Measurements from ENCODE around the gene TAS2R60. TPM values are rescaled to one million over a fixed set of nuclear protein-coding genes. Genes with fewer than 3 reads are reported as not detected.

The TAS2R60 gene
- polyA plus RNA-seq, 1 of the 3 experiments (the other 2 are of a cell fraction): not detected

- CTCF ChIA-PET: interaction anchor here (2.0 kb wide), 1 partner anchor 224 kb away, joined by 5 read pairs; no protein-coding TSS in a partner anchor
- H3K27me3 ChIP-seq (ENCODE audit: insufficient read depth): no peaks in the 10 kb centered on the region
- POLR2A ChIA-PET: interaction anchor here (0.6 kb wide), 1 partner anchor 80 kb away, joined by 3 read pairs; no protein-coding TSS in a partner anchor
Observed at GRCh38 chr7:143439866-143440265, 3.4 kb upstream of the TAS2R60 start.

More at GRCh38 chr7:143439866-143440265, 3.4 kb upstream of the TAS2R60 start:
- H3K9me3 ChIP-seq: no peaks in the 10 kb centered on the region
- H3K79me2 ChIP-seq (ENCODE audit: insufficient read depth): no peaks in the 10 kb centered on the region
- no peak for TF ChIP-seq RFX5 (IDR thresholded peaks at IDR 0.05; ENCODE audit: low read length)
- TF ChIP-seq, protein P1, sequence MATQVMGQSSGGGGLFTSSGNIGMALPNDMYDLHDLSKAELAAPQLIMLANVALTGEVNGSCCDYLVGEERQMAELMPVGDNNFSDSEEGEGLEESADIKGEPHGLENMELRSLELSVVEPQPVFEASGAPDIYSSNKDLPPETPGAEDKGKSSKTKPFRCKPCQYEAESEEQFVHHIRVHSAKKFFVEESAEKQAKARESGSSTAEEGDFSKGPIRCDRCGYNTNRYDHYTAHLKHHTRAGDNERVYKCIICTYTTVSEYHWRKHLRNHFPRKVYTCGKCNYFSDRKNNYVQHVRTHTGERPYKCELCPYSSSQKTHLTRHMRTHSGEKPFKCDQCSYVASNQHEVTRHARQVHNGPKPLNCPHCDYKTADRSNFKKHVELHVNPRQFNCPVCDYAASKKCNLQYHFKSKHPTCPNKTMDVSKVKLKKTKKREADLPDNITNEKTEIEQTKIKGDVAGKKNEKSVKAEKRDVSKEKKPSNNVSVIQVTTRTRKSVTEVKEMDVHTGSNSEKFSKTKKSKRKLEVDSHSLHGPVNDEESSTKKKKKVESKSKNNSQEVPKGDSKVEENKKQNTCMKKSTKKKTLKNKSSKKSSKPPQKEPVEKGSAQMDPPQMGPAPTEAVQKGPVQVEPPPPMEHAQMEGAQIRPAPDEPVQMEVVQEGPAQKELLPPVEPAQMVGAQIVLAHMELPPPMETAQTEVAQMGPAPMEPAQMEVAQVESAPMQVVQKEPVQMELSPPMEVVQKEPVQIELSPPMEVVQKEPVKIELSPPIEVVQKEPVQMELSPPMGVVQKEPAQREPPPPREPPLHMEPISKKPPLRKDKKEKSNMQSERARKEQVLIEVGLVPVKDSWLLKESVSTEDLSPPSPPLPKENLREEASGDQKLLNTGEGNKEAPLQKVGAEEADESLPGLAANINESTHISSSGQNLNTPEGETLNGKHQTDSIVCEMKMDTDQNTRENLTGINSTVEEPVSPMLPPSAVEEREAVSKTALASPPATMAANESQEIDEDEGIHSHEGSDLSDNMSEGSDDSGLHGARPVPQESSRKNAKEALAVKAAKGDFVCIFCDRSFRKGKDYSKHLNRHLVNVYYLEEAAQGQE (IDR thresholded peaks at IDR 0.05; ENCODE audit: low read depth, low read length): no peak
- TF ChIP-seq RAD21 (IDR thresholded peaks at IDR 0.05; ENCODE audit: low read length): no peak
- TF ChIP-seq GABPA (IDR thresholded peaks at IDR 0.05; ENCODE audit: low read depth): no peak
- TF ChIP-seq YY1 (IDR thresholded peaks at IDR 0.05; ENCODE audit: low read depth): no peak
- TF ChIP-seq ELF1 (IDR thresholded peaks at IDR 0.05): no peak
- TF ChIP-seq EP300 (IDR thresholded peaks at IDR 0.05; ENCODE audit: borderline replicate concordance in 1 of 2, low read depth in 1 of 2, low read length in 1 of 2): no peak
- TF ChIP-seq FOXM1 (IDR thresholded peaks at IDR 0.05; ENCODE audit: low read depth): no peak
- no peak for TF ChIP-seq GATA2 (CRISPR knock-in tag; IDR thresholded peaks at IDR 0.05)
- TF ChIP-seq IRF3 (IDR thresholded peaks at IDR 0.05; ENCODE audit: low read depth, low read length): no peak
- TF ChIP-seq EZH2phosphoT487 (IDR thresholded peaks at IDR 0.05; ENCODE audit: borderline replicate concordance, low read depth): no peak
- no peak for TF ChIP-seq NFIC (IDR thresholded peaks at IDR 0.05; ENCODE audit: borderline replicate concordance)
- TF ChIP-seq FOXJ3 (CRISPR knock-in tag; IDR thresholded peaks at IDR 0.05): no peak
- no peak for TF ChIP-seq PBX3 (IDR thresholded peaks at IDR 0.05)
- no peak overlapping the region for H2AFZ ChIP-seq (ENCODE audit: low read depth)
- no peaks in the 10 kb centered on the region for H3K4me1 ChIP-seq (ENCODE audit: control insufficient read depth in 1 of 2, insufficient read depth in 2 of 2, low read depth in 1 of 2, low read length in 1 of 2)
- no peak overlapping the region for H3K4me2 ChIP-seq
- 53% methylated on average over 2 of the region's 2 CpGs for WGBS (ENCODE audit: low lambda C conversion rate)
- no peaks in the 10 kb centered on the region for H3K9me2 ChIP-seq
- no peak for DNase-seq
- no peak overlapping the region for H3K4me3 ChIP-seq (ENCODE audit: low read depth in 2 of 2, low read length in 1 of 2)
- H3K27ac ChIP-seq (ENCODE audit: low read depth in 2 of 2, low read length in 1 of 2): no peak overlapping the region
- H4K20me1 ChIP-seq (ENCODE audit: insufficient read depth): no peaks in the 10 kb centered on the region
- no peaks in the 10 kb centered on the region for H3K36me3 ChIP-seq (replicated peaks in 1 of 2; ENCODE audit: control insufficient read depth in 1 of 2, insufficient read depth in 2 of 2, low read length in 1 of 2)
- no peaks in the 10 kb centered on the region for H3F3A ChIP-seq (replicated peaks; ENCODE audit: insufficient read depth)
- no peak overlapping the region for H3K9ac ChIP-seq
